Activated CD4-positive, alpha-beta T cell treated with anti-CD3 and anti-CD28 coated beads, Interleukin-2, Interleukin-4, amounts not matched to agents 100 ng/mL and 50 ng/mL, durations not matched to agents 16 hours and 8 hours (primary cell): ENCODE measurements around the gene JARID2.

Source experiments
- DNase-seq: peaks from one replicate; pipeline ENCODE4 v3.0.0-alpha.2; 2020; ENCODE audit warnings: low spot score

The JARID2 gene

GRCh38 chr6:15441981-15442380 lies 196.1 kb downstream of the JARID2 start:
- DNase-seq, result no peak

- DNase-seq, result no peak
These were observed 196.6 kb downstream of the JARID2 start for GRCh38 chr6:15442467-15442866.

DNA sequence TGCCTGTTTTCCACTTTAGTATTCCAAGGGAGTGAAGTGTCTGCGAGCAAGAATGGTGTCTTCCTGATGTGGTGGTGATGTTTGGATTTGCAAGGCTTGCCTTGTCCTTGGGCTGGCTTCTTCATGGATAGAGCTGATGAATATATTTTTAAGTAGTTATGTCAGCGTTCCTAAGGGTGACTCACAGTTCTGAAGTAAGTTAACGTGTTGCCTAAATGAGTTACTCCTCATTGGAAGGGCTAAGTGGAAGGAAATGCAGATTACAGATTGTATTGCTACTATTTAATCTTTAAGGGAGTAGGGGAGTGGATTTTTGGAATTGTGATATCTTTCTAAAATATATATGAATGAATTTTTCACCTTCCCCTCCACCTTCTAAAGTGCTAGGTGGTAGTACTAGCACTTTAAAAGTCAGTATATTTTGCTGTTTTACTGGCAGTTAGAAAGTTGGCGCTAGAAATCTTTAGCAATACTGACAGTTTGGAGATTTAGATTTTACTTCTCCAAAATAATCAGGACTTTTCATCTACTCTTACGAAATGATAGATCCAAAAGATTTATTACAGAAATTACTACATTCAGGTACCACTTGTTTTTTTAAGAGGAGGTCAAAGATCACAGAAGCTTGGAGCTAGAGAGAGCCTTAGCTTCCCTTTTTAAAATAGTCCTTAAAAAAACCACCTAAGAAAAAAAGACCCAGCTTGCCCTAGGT lies 197.4 kb downstream of the JARID2 start:
- no peak for DNase-seq

DNA sequence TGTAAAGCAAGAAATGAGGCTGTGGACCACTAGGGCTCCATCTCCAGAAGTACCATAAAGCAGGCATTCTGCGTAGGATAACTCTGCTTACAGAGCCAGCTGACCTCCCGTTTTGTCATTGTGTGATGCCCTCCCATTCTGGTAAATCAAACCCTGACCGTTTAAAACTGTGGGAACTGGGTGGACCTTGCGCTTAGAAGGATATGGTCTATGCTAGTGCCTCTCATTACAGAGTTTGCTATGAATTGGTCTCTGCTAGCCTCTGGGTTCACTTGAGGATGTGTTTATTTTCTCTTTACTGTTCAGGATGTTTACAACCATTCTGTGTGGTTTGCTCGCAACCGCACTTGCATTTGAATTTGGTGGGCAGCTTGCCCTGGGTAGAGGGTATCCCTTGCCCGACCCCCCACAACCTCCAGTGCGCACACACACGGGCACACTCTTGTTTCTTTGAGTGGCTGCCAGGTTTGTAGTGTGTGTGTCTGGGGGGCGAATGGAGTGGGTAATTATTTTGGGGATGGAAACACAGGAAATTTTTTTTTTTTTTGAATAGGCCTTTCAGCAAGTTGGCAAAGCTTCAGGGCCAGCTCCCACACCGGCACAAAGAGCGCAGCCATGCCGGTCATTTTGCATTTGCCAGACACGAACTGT lies 198.3 kb downstream of the JARID2 start:
- no peak for DNase-seq

DNA sequence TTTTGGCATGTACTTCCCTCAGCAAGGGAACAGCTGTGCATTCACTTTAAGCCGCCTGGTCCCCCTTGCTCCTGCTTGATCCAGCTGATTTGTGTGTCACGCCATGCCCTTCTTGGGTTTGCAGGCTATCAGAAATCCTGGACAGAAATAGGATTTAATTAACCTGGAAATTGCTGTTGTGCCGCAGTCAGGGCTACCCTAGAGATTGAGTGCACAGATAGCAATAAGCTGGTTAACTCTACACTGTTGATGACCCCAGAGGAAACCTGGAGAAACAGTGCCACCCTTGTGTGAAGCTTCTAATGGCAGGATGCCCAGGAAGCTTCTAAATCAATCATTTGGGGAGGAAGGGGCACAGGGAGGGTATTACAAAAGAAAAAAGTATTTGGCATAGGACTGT lies 199.0 kb downstream of the JARID2 start:
- DNase-seq, result no peak

GRCh38 chr6:15447546-15448267 lies 201.8 kb downstream of the JARID2 start:
- DNase-seq, result no peak

DNA sequence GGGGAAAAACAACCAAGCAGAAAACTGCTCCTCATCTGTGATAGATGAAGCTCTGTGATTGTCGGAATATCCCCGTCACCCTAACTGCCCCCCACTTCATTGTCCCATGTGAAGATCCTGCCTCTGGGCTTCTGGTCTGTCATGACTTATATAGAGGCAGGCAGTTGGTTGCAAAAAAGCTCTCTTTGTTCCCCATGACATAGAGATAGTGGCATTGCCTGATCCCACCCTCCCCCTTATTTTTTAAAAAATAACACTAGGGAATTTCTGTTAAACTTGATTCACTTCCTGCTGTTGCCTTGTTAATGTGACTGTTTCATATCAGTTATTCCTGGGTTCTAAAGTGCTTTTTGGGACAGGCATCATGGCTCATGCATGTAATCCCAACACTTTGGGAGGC lies 203.1 kb downstream of the JARID2 start:
- no peak for DNase-seq

GRCh38 chr6:15451738-15452137 lies 205.9 kb downstream of the JARID2 start:
- no peak for DNase-seq

DNA sequence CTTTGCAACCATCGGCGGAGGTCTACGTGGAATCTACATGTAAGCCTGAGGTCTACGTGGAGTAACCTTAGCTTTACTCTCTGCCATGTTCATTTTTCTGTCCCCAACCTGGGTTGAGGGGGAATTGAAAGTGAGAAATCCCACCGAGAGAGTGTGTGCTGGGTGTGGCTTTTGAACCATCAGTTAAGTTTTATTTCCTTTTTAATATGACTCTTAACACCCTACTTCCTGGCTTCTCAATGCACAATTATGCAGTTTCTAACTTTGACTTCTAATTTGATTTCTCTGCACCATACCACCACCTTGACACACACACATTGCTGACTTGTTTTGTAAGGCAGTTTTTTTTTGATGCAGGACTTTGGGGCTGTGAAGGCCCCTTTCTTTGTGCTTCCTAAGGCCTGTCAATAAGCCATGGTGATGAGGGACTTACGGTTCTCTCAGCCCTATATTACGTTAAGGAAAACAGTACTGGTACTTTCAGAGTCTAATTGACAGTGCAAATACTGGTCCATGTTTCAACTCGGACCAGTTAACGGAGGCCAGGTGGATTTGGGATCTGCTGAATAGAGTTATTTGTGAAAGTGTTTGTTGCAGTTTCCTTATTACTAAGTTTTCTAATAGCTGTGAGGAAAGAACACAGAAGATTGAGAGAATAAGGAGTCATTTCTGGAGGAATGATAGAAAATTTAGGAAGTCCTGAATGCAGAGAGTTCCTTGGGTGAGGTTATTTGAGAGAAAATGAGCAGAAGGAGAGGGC lies 206.5 kb downstream of the JARID2 start:
- no peak for DNase-seq

GRCh38 chr6:15453186-15453585 lies 207.3 kb downstream of the JARID2 start:
- no peak for DNase-seq

DNA sequence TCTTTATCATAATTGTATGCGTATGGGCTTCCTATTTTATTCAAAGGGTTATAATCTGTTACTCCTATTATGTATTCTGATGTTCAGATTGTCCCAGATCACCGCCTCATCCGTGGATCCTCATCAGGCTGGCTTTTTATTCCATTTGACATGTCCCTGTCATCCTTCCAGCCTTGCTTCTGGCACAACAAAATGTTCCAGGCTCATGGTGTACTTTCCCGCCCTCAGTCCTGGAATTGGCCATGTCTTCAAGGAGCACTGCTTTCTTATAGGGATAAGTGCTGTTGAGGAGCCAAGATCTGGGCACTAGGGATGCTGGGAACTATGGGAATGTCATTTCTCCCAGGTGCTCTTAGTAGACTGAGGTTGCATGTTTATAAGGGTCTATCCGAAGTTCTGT lies 207.8 kb downstream of the JARID2 start:
- DNase-seq, result no peak

DNA sequence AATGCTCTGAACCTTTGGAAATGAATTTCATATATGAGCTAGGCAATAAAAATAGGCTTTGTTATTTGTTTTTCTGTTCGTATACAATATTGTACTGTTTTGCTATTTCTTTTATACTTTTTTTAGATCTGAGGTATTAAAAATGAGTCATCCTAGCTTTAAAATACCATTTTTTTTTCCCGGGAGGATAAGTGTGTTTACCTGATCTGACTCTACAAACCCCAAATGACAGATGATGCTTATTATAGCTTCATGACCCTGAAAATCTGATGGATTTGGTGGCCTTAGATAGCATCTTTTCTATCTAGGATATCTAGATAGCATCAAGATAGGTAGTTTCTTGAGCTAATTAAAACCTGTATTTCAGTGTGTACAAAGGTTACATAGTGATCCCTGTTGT lies 210.6 kb downstream of the JARID2 start:
- no peak for DNase-seq

GRCh38 chr6:15457121-15457650 lies 211.3 kb downstream of the JARID2 start:
- no peak for DNase-seq

DNA sequence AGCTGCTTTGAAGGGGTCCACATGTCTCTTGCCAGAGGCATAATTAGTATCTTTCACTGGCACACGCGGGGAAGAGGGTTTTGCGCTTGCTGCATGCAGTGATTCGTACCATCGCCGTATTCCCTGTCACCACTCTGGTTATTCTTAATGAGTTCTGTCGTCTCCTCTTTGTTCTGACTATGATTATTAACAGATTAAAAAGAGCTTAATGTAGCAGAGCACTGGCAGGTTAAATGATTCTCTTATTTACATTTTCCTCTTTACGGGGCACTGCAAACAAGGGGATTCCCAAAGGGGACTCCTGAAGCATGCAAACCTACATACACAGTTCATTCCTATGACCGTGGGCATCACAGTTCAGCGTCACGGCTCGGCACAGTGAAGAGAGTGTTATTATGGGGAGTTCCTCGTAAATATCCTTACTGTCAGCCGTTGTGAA lies 212.2 kb downstream of the JARID2 start:
- no peak for DNase-seq

- no peak for DNase-seq
These were observed 214.3 kb downstream of the JARID2 start for GRCh38 chr6:15460110-15460727.

DNA sequence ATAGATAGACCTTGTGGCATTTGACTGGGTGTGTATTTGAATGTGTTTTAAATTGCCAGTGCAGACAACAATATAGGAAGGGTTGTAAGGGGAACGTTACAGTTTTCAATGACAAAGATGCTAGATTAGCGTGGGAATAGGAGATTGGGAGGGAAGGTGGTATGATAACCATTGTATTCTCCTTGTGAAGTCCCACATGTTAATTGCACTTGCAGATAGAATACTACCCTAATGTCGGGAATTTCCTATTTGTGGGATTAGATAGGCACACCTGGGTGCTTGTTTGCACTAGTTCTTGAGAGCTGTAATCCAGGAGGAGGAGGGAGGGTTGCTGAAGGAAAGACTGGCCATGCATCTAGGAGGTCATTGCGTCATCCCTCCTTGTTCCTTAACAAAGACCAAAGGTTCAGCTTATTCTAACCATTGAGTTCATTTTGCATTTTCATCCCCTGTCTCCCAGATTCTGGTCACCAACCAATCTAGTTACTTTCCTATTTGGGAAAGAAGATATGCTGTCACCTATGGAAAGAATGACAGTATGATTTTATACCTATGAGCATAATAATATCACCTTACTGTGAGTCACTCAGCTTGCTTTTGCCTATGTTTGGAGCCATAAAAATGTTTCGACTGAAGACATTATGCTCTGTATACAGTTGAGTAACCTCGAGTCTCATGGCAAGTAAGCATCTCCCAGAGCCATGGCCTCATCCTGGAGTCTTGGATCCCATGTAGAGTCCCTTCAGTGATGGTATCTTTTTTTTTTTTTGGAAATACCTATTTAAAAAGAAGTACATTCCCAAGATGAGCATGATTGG lies 215.5 kb downstream of the JARID2 start:
- no peak for DNase-seq

- DNase-seq, result no peak
These were observed 216.4 kb downstream of the JARID2 start for GRCh38 chr6:15462256-15462655.

DNA sequence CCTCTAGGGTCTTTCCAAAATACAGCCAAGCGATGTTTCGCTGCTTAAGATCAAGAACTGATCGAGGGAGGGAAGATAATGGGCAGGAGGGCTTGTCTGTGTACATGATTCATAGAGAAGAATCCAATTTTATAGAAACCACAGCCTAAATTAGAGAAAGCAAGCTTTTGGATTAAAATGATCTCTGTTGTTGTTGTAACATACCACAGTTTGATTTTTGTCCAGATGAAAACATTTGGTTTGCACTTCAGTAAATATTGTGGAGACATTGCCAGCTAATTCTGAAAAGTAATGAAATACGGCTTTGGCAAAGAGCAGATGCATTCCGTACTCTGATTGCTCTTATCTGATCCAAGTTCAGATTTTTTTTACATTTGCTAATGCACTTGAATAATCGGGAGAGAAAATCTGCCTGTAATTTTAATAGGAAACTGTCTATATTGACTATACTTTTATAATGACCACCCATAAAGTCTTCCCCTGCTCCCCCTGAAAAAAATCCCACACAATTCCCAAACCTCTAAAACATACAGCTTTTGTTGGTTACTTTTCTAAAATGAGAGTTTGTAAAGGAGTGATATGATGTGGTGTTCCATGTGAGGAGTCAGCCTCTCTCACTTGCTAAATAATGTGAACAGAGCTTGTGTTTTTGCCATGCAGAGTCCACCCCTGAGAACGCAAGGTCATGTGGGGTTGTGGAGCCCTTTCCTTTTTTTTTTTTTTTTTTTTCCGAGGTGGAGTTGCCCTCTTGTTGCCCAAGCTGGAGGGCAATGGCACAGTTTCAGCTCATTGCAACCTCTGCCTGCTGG lies 217.1 kb downstream of the JARID2 start:
- no peak for DNase-seq

DNA sequence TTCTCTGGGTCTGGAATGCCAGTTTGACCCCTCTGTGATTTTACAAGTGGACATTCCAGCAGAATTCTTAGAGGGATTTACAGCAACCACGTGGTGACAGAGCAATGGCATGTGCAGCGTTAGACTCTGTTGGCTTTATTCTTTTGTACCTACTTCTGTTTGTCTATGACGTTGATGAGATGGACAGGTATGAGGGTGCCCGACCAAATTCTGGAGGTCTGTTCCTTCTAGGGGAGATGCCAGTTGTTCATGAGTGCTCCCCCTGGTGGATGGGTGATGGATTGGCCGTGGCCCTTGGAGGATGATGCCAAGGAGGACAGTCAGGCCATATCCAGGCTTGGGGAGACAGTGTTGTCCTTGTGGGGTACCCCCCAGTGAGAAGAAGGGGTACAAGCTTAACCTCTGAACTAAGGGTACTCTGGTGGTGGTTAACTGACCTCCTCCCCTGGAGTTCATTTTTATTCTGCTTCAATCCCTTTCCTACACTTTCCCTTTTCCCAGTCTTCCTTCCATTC lies 218.4 kb downstream of the JARID2 start:
- peak; percentile 55 for DNase-seq

DNA sequence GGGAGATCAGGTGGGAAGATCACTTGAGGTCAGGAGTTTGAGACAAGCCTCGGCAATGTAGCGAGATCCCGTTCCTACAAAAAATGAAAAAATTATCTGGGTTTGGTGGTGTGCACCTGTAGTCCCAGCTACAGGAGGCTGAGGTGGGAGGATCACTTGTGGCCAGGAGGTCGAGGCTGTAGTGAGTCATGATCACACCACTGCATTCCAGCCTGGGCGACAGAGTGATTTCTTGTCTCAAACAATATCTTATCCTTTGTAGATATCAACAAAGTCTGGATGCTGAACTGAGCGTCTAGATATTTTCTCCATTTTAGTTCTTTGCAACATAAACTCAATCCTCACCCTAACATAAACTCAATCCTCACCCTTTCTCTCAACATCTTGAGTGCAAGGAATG lies 219.3 kb downstream of the JARID2 start:
- no peak for DNase-seq
